Measurements from ENCODE around the gene BPNT1.

GRCh38 chr1:220046052-220046930, 43.3 kb downstream of the BPNT1 start, which contains the start of gene EPRS1:
- TF ChIP-seq POLR2AphosphoS5 (IDR thresholded peaks at IDR 0.05; ENCODE audit: insufficient read depth, low read depth, low read length) (peak; percentile 51), POLR2A (IDR thresholded peaks at IDR 0.05; ENCODE audit: low read depth, low read length) (peak; percentile 91), CTCF (IDR thresholded peaks at IDR 0.05; ENCODE audit: extremely low read depth in 1 of 2, insufficient read depth in 1 of 2, low read depth in 1 of 2, low read length in 2 of 2) (peak; percentile 61 to 86), EZH2 (IDR thresholded peaks at IDR 0.05; ENCODE audit: borderline replicate concordance, low read depth, low read length, severe bottlenecking) (no peak), JUN (IDR thresholded peaks at IDR 0.05; ENCODE audit: borderline replicate concordance, insufficient read depth, insufficient read length, low read depth) (no peak), FOS (IDR thresholded peaks at IDR 0.05; ENCODE audit: borderline replicate concordance, insufficient read depth, low read length) (no peak), MYC (IDR thresholded peaks at IDR 0.05; ENCODE audit: low read depth, low read length) (peak; percentile 50)

Measured in endothelial cell of umbilical vein (primary cell).